Large intestine (tissue), 3 donors: ENCODE results near the gene TNFRSF6B. TPM values are rescaled to one million over a fixed set of nuclear protein-coding genes. Genes with fewer than 3 reads are reported as not detected.
"Not testable (repeated sequence)": the region's sequence is repeated elsewhere in the genome, so short reads cannot be mapped to it uniquely, and the experiment has no call there.

Source experiments
- DNase-seq, 2 donors: peaks; one replicate each; pipeline versions ENCODE4 v3.0.0 to v3.0.0-alpha.2; 2013
- H3K27ac ChIP-seq: one replicate; pipeline ENCODE4 v1.5.1; 2013; ENCODE audit warnings: low read length
- H3K27me3 ChIP-seq: 2 replicates; pipeline ENCODE4 v1.6.1; 2013; ENCODE audit warnings: low read length; ENCODE audit not compliant: control insufficient read depth, insufficient read depth
- H3K36me3 ChIP-seq: 2 replicates; pipeline ENCODE4 v1.6.1; 2013; ENCODE audit warnings: low read length; ENCODE audit not compliant: control insufficient read depth, insufficient read depth
- H3K4me1 ChIP-seq: one replicate; pipeline ENCODE4 v1.6.1; 2013; ENCODE audit warnings: low read length; ENCODE audit not compliant: control insufficient read depth, insufficient read depth
- H3K4me3 ChIP-seq: one replicate; pipeline ENCODE4 v1.5.1; 2013; ENCODE audit warnings: low read length
- H3K9me3 ChIP-seq: one replicate; pipeline ENCODE4 v1.6.1; 2013; ENCODE audit warnings: mild to moderate bottlenecking, low read depth, low read length, moderate library complexity; ENCODE audit not compliant: control insufficient read depth
- WGBS: methylation state at CpG from one replicate; pipeline ENCODE4 v1.1.5; 2013; ENCODE audit warnings: low lambda C conversion rate; ENCODE audit not compliant: insufficient coverage; 5-methylcytosine and 5-hydroxymethylcytosine counted together
- polyA plus RNA-seq: library from polyadenylated mRNA; unstranded; fragments of 120-200 nt; gene quantifications from one replicate; pipeline ENCODE4 v1.2.1, GENCODE V29; 2013

TNFRSF6B gene
- polyA plus RNA-seq, 1 donor: 1.9 TPM

GRCh38 chr20:63663332-63664066 is 33.0 kb upstream of the TNFRSF6B start:
- H3K4me3 ChIP-seq: no peak overlapping the region
- no peaks in the 10 kb centered on the region for H3K27me3 ChIP-seq
- H3K4me1 ChIP-seq: peaks cover 16% of the 10 kb centered on the region
- no peaks in the 10 kb centered on the region for H3K9me3 ChIP-seq
- peaks cover 62% of the 10 kb centered on the region for H3K36me3 ChIP-seq
- H3K27ac ChIP-seq: no peak overlapping the region
- WGBS: no CpG with 5 or more reads among the region's 26 CpGs
- no peak for DNase-seq

DNA sequence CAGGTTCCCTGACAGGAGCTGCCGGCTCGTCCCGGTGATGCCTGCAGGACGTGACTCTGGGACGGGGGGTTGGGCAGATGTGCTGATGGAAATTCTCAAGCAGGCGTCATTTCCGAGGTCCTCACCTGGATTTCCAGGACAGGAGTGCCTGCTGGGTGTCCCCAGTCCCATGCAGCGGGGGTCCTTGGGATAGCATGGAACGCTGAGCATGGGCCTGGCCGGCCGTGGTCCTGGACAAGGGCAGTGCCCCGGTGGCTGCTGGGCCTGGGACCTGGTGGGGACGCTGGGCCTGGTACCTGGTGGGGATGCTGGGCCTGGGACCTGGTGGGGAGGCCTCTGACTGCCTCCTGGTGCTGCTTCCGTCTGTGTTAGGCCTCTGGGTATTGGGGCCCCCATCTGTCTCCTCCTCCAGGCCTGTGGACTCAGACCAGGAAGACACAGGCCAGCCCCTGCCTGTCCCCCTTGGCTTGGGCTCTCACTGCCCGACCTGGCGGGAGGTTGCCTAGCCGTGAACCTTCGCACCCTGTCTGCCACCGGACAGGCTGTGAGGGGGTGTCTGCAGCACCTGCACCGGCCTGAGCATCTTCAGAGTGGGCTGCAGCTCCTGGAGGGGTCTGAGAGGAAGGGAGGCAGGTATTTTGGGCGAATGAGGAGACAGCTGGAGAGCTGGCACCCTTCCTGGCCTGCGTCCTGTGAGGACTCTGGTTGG is 32.2 kb upstream of the TNFRSF6B start:
- Histone ChIP-seq H3K27me3 (no peaks in the 10 kb centered on the region), H3K27ac (no peak overlapping the region), H3K9me3 (no peaks in the 10 kb centered on the region), H3K4me1 (peaks cover 12% of the 10 kb centered on the region), H3K36me3 (peaks cover 68% of the 10 kb centered on the region), H3K4me3 (no peak overlapping the region)
- DNase-seq: no peak
- 60% methylated on average over 1 of the region's 22 CpGs for WGBS

DNA sequence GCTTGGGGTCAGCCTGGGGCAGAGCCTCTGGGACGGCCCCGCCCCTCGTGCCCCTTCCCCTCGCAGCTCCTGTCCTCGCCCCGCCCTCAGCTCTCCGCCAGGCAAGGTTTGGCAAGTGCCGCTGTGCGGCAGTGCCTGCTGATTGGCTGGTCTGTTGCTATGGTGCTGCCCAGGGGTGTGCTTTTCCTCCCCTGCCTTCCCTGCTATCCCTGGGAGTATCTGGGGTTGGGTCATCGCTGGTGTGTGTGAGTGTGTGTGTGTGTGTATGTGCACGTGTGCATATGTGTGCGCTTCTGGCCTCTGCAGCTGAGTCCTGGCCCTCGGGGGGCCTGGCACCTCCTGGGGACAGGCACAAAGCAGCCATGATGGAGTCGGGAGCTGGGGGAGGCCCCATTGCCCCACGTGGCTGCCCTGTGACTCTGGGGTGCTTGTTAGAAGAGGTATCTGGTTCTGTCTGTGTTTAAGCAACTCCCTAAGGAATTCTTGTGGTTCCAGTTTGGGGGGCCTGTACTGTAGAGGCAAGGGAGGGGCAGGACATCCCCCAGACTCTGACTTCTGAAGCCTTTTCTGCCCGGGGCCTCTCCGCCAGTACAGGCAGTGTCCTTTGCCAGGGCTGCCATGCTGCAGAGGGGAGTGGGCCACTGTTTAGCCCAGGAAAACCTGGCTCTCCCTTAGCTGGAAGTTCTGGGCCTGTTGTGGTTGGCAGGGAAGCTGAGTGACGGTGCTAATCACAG is 31.4 kb upstream of the TNFRSF6B start:
- Histone ChIP-seq H3K36me3 (peaks cover 68% of the 10 kb centered on the region), H3K9me3 (no peaks in the 10 kb centered on the region), H3K4me3 (no peak overlapping the region), H3K4me1 (peaks cover 5% of the 10 kb centered on the region), H3K27me3 (no peaks in the 10 kb centered on the region), H3K27ac (no peak overlapping the region)
- DNase-seq: no peak
- no CpG with 5 or more reads among the region's 18 CpGs for WGBS

GRCh38 chr20:63665708-63666107 is 30.7 kb upstream of the TNFRSF6B start:
- Histone ChIP-seq H3K27ac (no peak overlapping the region), H3K9me3 (no peaks in the 10 kb centered on the region), H3K27me3 (no peaks in the 10 kb centered on the region), H3K4me1 (peaks cover under 1% of the 10 kb centered on the region), H3K4me3 (no peak overlapping the region), H3K36me3 (peaks cover 65% of the 10 kb centered on the region)
- WGBS: no CpG with 5 or more reads among the region's 14 CpGs
- DNase-seq: no peak

- H3K36me3 ChIP-seq: peaks cover 58% of the 10 kb centered on the region
These were observed 28.6 kb upstream of the TNFRSF6B start for GRCh38 chr20:63667858-63668257.

DNA sequence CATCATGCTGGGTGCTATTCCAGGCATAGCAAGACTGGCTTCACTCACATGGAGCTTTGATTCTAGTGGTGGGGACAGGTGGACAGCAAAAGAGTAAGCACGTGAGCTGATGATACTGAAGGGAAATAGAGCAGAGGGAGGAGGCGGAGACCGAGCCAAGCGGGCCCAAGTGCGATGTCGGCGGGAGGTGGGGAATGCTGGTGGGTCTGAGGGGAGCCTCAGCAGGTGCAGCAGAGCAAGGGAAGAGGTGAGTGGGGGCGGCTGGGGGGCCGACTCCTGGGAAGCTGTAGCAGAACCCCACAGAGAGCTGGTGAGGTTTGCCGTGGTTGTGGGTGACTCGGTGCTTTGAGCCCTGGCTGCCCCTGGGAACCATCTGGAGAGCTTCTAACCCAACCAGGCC is 28.1 kb upstream of the TNFRSF6B start:
- peaks cover 53% of the 10 kb centered on the region for H3K36me3 ChIP-seq
- WGBS: no CpG with 5 or more reads among the region's 11 CpGs
- H3K4me3 ChIP-seq: no peak overlapping the region
- no peaks in the 10 kb centered on the region for H3K27me3 ChIP-seq
- H3K4me1 ChIP-seq: no peaks in the 10 kb centered on the region
- no peak overlapping the region for H3K27ac ChIP-seq
- DNase-seq: no peak
- H3K9me3 ChIP-seq: no peaks in the 10 kb centered on the region

More at GRCh38 chr20:63667858-63668257, 28.6 kb upstream of the TNFRSF6B start:
- H3K4me3 ChIP-seq: no peak overlapping the region
- no CpG with 5 or more reads among the region's 16 CpGs for WGBS
- DNase-seq: no peak
- H3K27me3 ChIP-seq: no peaks in the 10 kb centered on the region
- H3K9me3 ChIP-seq: no peaks in the 10 kb centered on the region
- no peaks in the 10 kb centered on the region for H3K4me1 ChIP-seq
- no peak overlapping the region for H3K27ac ChIP-seq

GRCh38 chr20:63671695-63672094 is 24.8 kb upstream of the TNFRSF6B start:
- not testable (repeated sequence) for H3K27ac ChIP-seq, H3K9me3 ChIP-seq, H3K4me1 ChIP-seq, H3K4me3 ChIP-seq, H3K27me3 ChIP-seq, DNase-seq
- no CpG with 5 or more reads among the region's 12 CpGs for WGBS
- H3K36me3 ChIP-seq: peaks cover 47% of the 10 kb centered on the region

GRCh38 chr20:63672666-63673065 is 23.8 kb upstream of the TNFRSF6B start:
- Histone ChIP-seq H3K9me3 (no peaks in the 10 kb centered on the region), H3K27ac (no peak overlapping the region), H3K4me3 (no peak overlapping the region), H3K27me3 (no peaks in the 10 kb centered on the region), H3K36me3 (peaks cover 41% of the 10 kb centered on the region), H3K4me1 (no peaks in the 10 kb centered on the region)
- WGBS: no CpG with 5 or more reads among the region's 10 CpGs
- DNase-seq: no peak

GRCh38 chr20:63673951-63674350 is 22.5 kb upstream of the TNFRSF6B start:
- Histone ChIP-seq H3K27ac (no peak overlapping the region), H3K36me3 (peaks cover 28% of the 10 kb centered on the region), H3K4me3 (no peak overlapping the region), H3K27me3 (no peaks in the 10 kb centered on the region), H3K9me3 (no peaks in the 10 kb centered on the region), H3K4me1 (no peaks in the 10 kb centered on the region)
- DNase-seq: no peak
- WGBS: no CpG with 5 or more reads among the region's 14 CpGs

DNA sequence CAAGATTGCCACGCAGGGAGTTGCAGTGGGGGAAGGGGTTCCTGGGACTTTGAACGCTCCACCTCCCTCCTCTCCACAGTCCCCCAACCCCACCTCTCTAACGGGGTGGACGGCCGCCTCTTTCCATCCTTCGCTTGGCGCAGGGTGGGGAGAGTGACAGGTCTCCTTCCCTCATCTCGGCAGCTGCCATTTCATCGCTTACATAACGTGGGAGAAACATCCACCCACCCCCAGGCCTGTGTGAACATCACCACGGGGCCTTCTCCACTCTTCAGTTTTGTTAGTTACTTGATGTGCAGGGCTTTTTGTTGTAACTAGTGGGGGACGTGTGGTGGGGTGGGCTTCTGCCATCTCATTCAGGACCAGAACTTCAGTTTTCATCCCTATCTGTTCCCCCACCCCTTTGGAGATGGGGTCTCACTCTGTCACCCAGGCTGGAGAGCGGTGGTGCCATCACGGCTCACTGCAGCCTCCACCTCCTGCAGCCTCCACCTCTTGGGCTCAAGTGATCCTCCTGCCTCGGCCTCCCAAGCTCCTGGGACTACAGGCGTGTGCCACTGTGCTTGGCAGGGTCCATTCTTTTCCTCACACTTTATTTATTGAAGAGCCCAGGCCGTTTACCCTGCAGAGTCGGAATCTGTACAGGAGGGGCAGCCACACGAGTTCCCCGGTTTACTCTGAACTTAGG is 20.6 kb upstream of the TNFRSF6B start:
- H3K27ac ChIP-seq: no peak overlapping the region
- no peak overlapping the region for H3K4me3 ChIP-seq
- DNase-seq: no peak
- WGBS: no CpG with 5 or more reads among the region's 20 CpGs
- peaks cover 34% of the 10 kb centered on the region for H3K36me3 ChIP-seq
- no peaks in the 10 kb centered on the region for H3K4me1 ChIP-seq
- no peaks in the 10 kb centered on the region for H3K9me3 ChIP-seq
- H3K27me3 ChIP-seq: no peaks in the 10 kb centered on the region
